Measurements from ENCODE around the gene SLC39A11.

- TF ChIP-seq EZH2 (IDR thresholded peaks at IDR 0.05; ENCODE audit: insufficient read depth, poor library complexity, severe bottlenecking) (no peak), EZH2phosphoT487 (IDR thresholded peaks at IDR 0.05; ENCODE audit: insufficient read depth, low read depth) (no peak)
Observed at GRCh38 chr17:73139296-73139695, 46.8 kb upstream of the SLC39A11 start.

Measured in GM23248 (cell line).